BE2C (cell line): ENCODE results near the gene NR3C2.

ENCODE experiments used
- DNase-seq: peaks from one replicate; pipeline ENCODE4 v3.0.0-alpha.2; 2020
- H3K27me3 ChIP-seq: fragments of 250-450 bp; sonication (Bioruptor Pico); 2 replicates; pipeline ENCODE4 v1.5.1; 2020; ENCODE audit warnings: mild to moderate bottlenecking
- H3K36me3 ChIP-seq: fragments of 250-450 bp; sonication (Bioruptor Pico); 2 replicates; pipeline ENCODE4 v1.5.1; 2020; ENCODE audit warnings: mild to moderate bottlenecking
- H3K4me1 ChIP-seq: fragments of 250-450 bp; sonication (Bioruptor Pico); 2 replicates; pipeline ENCODE4 v1.5.1; 2020
- H3K4me3 ChIP-seq: 2 replicates; pipeline ENCODE4 v1.5.1; 2011; ENCODE audit warnings: low read depth, low read length
- H3K9me3 ChIP-seq: fragments of 250-450 bp; sonication (Bioruptor Pico); 2 replicates; pipeline ENCODE4 v1.5.1; 2020
- CTCF ChIP-seq: IDR thresholded peaks from 2 replicates; pipeline ENCODE4 v1.5.1; 2012; ENCODE audit warnings: mild to moderate bottlenecking, low read depth, low read length

Gene NR3C2

DNA sequence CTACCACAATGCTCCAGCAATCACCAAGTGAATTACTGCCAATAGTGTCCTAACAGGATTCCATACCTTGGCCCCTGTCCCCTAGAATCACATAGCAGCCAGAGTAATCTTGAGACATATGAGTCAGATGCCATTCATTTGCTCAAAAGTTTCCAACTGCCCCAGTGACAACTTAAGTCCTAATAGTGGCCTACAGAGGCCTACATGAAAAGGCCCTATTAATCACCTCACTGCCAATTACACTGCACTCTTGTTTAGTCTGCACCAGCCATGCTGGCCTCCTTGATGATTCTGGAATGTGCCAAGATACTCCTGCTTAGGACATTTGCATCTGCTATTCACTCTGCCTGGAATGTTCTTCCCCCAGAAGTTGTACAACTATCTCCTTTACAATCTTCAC lies 130.7 kb downstream of the NR3C2 start:
- Histone ChIP-seq H3K4me3 (no peak overlapping the region), H3K27me3 (no peaks in the 10 kb centered on the region), H3K36me3 (no peaks in the 10 kb centered on the region), H3K9me3 (no peaks in the 10 kb centered on the region), H3K4me1 (no peaks in the 10 kb centered on the region)
- no peak for DNase-seq
- TF ChIP-seq CTCF: no peak

DNA sequence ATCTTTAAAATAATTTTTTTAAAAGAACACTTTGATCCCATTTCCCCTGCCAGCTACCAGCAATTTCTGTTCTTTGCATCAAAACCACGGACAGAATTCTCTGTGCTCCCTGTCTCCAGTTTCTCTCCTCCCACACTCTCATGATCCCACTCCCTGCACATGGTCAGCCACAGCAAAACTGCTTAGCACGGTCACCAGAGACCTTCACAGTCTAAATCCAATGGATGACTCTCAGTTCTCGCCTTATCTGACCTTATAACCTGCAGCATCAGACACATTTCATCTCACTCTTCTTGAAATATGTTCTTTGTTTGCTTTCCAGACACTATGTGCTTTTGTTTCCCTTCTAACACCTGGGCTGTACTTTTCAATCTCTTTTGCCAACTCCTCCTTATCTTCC lies 131.5 kb downstream of the NR3C2 start:
- Histone ChIP-seq H3K4me1 (no peaks in the 10 kb centered on the region), H3K27me3 (no peaks in the 10 kb centered on the region), H3K36me3 (no peaks in the 10 kb centered on the region), H3K4me3 (no peak overlapping the region), H3K9me3 (no peaks in the 10 kb centered on the region)
- no peak for DNase-seq
- TF ChIP-seq CTCF: no peak

GRCh38 chr4:148305751-148306150 lies 136.5 kb downstream of the NR3C2 start:
- Histone ChIP-seq H3K9me3 (no peaks in the 10 kb centered on the region), H3K4me1 (no peaks in the 10 kb centered on the region), H3K27me3 (no peaks in the 10 kb centered on the region), H3K4me3 (no peak overlapping the region), H3K36me3 (no peaks in the 10 kb centered on the region)
- TF ChIP-seq CTCF: no peak
- no peak for DNase-seq

- no peak for DNase-seq
- Histone ChIP-seq H3K4me1 (no peaks in the 10 kb centered on the region), H3K36me3 (no peaks in the 10 kb centered on the region), H3K27me3 (no peaks in the 10 kb centered on the region), H3K9me3 (no peaks in the 10 kb centered on the region; the same call in 1 of the 2 replicates), H3K4me3 (no peak overlapping the region)
- TF ChIP-seq CTCF: no peak
Observed at GRCh38 chr4:148302416-148302815, 139.8 kb downstream of the NR3C2 start.

DNA sequence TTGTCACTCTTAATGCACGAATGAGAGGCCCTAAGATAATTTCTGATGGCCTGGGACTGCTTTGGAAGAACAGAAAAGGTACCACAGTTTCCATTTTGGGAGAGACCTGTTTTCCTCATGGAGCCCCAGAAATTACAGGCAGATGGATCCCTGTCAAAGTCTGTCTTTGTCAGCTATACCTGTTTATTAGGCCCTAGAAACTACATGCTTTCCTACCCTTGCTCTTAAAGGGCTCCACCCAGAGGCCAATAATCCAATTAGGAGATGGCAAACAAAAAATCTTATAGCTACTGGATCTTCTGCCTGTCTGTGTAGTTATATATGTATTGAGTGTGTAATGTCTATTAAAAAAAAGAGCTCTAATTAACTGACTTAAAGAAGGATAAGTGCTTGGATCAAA lies 141.3 kb downstream of the NR3C2 start:
- H3K36me3 ChIP-seq: no peaks in the 10 kb centered on the region
- DNase-seq: no peak
- no peak overlapping the region for H3K4me3 ChIP-seq
- H3K4me1 ChIP-seq: no peaks in the 10 kb centered on the region
- H3K9me3 ChIP-seq: no peaks in the 10 kb centered on the region; the same call in 1 of the 2 replicates
- TF ChIP-seq CTCF: no peak
- H3K27me3 ChIP-seq: no peaks in the 10 kb centered on the region

- H3K27me3 ChIP-seq: no peaks in the 10 kb centered on the region
- no peak for DNase-seq
- H3K4me3 ChIP-seq: no peak overlapping the region
- H3K9me3 ChIP-seq: no peaks in the 10 kb centered on the region; the same call in 1 of the 2 replicates
- H3K4me1 ChIP-seq: no peaks in the 10 kb centered on the region
- TF ChIP-seq CTCF: no peak
- no peaks in the 10 kb centered on the region for H3K36me3 ChIP-seq
Observed at GRCh38 chr4:148299337-148299736, 142.9 kb downstream of the NR3C2 start.
